ENCODE measurements around the gene NSG2.

DNA sequence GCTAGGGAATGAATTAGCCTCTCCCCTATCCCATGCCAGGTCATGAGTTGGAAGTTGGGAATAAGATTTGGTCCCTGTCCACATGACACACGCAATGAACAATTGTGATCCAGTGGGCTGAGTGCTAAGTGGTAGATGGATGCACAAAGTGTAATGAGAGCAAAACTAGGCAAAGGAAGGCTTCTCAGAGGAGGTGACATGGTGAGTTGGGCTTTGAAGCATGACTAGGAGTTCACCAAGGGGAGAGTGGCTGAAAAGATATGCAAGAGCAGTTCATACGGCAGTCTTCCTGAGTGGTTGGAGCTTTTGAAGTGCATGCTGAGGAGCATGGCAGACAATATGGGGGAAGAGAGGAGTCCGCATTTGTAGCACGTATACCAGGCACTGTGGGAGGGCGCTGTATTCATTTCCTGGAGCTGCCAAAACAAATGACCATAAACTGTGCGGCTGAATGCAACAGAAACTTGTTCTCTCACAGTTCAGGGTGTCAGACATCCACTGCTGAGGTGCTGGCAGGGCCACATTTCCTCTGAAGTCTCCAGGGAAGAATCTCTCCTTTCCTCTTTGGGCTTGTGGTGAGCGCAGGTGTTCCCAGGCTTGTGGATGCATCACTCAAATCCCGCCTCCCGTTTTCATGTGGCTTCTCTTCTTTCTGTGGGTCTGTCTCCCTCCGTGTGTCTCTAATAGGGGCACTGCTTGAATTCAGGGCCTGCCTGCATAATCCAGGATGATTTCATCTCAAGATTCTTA is 49.5 kb downstream of the NSG2 start:
- TF ChIP-seq, protein P1, sequence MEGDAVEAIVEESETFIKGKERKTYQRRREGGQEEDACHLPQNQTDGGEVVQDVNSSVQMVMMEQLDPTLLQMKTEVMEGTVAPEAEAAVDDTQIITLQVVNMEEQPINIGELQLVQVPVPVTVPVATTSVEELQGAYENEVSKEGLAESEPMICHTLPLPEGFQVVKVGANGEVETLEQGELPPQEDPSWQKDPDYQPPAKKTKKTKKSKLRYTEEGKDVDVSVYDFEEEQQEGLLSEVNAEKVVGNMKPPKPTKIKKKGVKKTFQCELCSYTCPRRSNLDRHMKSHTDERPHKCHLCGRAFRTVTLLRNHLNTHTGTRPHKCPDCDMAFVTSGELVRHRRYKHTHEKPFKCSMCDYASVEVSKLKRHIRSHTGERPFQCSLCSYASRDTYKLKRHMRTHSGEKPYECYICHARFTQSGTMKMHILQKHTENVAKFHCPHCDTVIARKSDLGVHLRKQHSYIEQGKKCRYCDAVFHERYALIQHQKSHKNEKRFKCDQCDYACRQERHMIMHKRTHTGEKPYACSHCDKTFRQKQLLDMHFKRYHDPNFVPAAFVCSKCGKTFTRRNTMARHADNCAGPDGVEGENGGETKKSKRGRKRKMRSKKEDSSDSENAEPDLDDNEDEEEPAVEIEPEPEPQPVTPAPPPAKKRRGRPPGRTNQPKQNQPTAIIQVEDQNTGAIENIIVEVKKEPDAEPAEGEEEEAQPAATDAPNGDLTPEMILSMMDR (IDR thresholded peaks at IDR 0.05), result no peak
- TF ChIP-seq EP300 (IDR thresholded peaks at IDR 0.05; ENCODE audit: low read depth), result no peak

Data from transverse colon (tissue), 3 donors.